Panc1 (cell line): ENCODE measurements around the gene MANEAL. TPM values are rescaled to one million over a fixed set of nuclear protein-coding genes. Genes with fewer than 3 reads are reported as not detected.

ENCODE experiments used
- ATAC-seq: fragments of 200-7000 bp; cut with Tn5 transposase; 2 replicates; pipeline ENCODE4 v1.9.1; 2020; ENCODE audit warnings: mild to moderate bottlenecking, moderate library complexity
- BruUV-seq: library from RNA; stranded (reverse); fragments of 400-500 nt; replicated peaks from 2 replicates; lab custom pipeline; 2021; lab: Mats Ljungman, UMichigan
- CTCF ChIA-PET: fragments of 300-600 bp; sonication (Branson Sonifier 250); formaldehyde crosslinking; loops from one replicate; lab custom pipeline; 2022; ENCODE audit warnings: antibody characterized with exemption; lab: Charles Lee
- POLR2A ChIA-PET: fragments of 300-600 bp; sonication (Branson Sonifier 250); formaldehyde crosslinking; loops from one replicate; lab custom pipeline; 2022; ENCODE audit warnings: antibody characterized with exemption; lab: Charles Lee
- DNase-seq: peaks from one replicate; pipeline ENCODE4 v3.0.0-alpha.2; 2010; ENCODE audit warnings: low read depth, low spot score
- H3K27ac ChIP-seq: 2 replicates; pipeline ENCODE4 v1.5.1; 2011; ENCODE audit warnings: mild to moderate bottlenecking, low read length, inconsistent platforms
- H3K27me3 ChIP-seq: fragments of 200-500 bp; sonication (Bioruptor generic); 2 replicates; pipeline ENCODE4 v1.6.0; 2014; ENCODE audit warnings: low read length, inconsistent platforms; ENCODE audit not compliant: control insufficient read depth, insufficient read depth
- H3K36me3 ChIP-seq: fragments of 200-500 bp; sonication (Bioruptor generic); 2 replicates; pipeline ENCODE4 v1.5.1; 2014; ENCODE audit warnings: inconsistent platforms, mild to moderate bottlenecking, low read length, moderate library complexity; ENCODE audit not compliant: control insufficient read depth, insufficient read depth
- H3K4me1 ChIP-seq: 2 replicates; pipeline ENCODE4 v1.5.1; 2011; ENCODE audit warnings: inconsistent platforms, mild to moderate bottlenecking, low read length, moderate library complexity; ENCODE audit not compliant: control insufficient read depth, insufficient read depth
- H3K4me3 ChIP-seq, 2 experiments: 2 replicates each; pipeline ENCODE4 v1.5.1; 2011 to 2012; ENCODE audit warnings: low read depth in 2 of 2, low read length in 2 of 2, mild to moderate bottlenecking in 2 of 2, inconsistent platforms in 1 of 2, moderate library complexity in 1 of 2
- H3K9me3 ChIP-seq: fragments of 200-500 bp; sonication (Bioruptor generic); 2 replicates; pipeline ENCODE4 v1.5.1; 2014; ENCODE audit warnings: low read depth, mild to moderate bottlenecking, inconsistent platforms, low read length, moderate library complexity; ENCODE audit not compliant: control insufficient read depth, insufficient read depth
- POLR2AphosphoS5 ChIP-seq: IDR thresholded peaks from 2 replicates; pipeline ENCODE4 v1.6.1; 2012; ENCODE audit warnings: mild to moderate bottlenecking, low read depth, low read length, moderate library complexity
- REST ChIP-seq, 2 experiments: IDR thresholded peaks; 2 replicates each; pipeline ENCODE4 v1.6.1; 2011 to 2012; ENCODE audit warnings: low read depth in 2 of 2, control low read depth in 1 of 2, low read length in 1 of 2, mild to moderate bottlenecking in 1 of 2, moderate library complexity in 1 of 2; ENCODE audit not compliant: insufficient read depth in 1 of 2
- SIN3A ChIP-seq: IDR thresholded peaks from 2 replicates; pipeline ENCODE4 v1.6.1; 2012; ENCODE audit warnings: low read depth, mild to moderate bottlenecking, low read length, moderate library complexity, borderline replicate concordance; ENCODE audit not compliant: insufficient read depth
- TCF7L2 ChIP-seq: IDR thresholded peaks from 2 replicates; pipeline ENCODE4 v1.6.1; 2011; ENCODE audit warnings: mild to moderate bottlenecking, low read depth, low read length, inconsistent platforms
- in situ Hi-C: cut with HindIII; loops from 2 replicates; pipeline ENCODE4 v1.10.0; 2016; ENCODE audit warnings: low sequenced_read_pairs, low pct_unique_long_range_greater_than_20kb
- intact Hi-C: fragments of 100-400 bp; cut with micrococcal nuclease; formaldehyde crosslinking; loops from one replicate; pipeline ENCODE4 v1.10.0; 2022; ENCODE audit not compliant: unreplicated experiment
- total RNA-seq: library from RNA; stranded (reverse); gene quantifications from one replicate; pipeline ENCODE4 v1.2.1, GENCODE V29; 2021; ENCODE audit not compliant: unreplicated experiment
- TF ChIP-seq, protein P1 (sequence below): fragments of 450-650 bp; IDR thresholded peaks from 2 replicates; pipeline ENCODE4 v1.5.1; 2017; ENCODE audit warnings: mild to moderate bottlenecking

MANEAL gene
- total RNA-seq, 1 experiment from 2014 or later: 29.7 TPM

- TF ChIP-seq REST (IDR thresholded peaks at IDR 0.05; ENCODE audit: insufficient read depth in 1 of 2, low read depth in 2 of 2, low read length in 1 of 2) (no peak), POLR2AphosphoS5 (no peak), TCF7L2 (no peak), SIN3A (no peak)
- TF ChIP-seq, protein P1, sequence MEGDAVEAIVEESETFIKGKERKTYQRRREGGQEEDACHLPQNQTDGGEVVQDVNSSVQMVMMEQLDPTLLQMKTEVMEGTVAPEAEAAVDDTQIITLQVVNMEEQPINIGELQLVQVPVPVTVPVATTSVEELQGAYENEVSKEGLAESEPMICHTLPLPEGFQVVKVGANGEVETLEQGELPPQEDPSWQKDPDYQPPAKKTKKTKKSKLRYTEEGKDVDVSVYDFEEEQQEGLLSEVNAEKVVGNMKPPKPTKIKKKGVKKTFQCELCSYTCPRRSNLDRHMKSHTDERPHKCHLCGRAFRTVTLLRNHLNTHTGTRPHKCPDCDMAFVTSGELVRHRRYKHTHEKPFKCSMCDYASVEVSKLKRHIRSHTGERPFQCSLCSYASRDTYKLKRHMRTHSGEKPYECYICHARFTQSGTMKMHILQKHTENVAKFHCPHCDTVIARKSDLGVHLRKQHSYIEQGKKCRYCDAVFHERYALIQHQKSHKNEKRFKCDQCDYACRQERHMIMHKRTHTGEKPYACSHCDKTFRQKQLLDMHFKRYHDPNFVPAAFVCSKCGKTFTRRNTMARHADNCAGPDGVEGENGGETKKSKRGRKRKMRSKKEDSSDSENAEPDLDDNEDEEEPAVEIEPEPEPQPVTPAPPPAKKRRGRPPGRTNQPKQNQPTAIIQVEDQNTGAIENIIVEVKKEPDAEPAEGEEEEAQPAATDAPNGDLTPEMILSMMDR: no peak
- no peaks in the 10 kb centered on the region for H3K9me3 ChIP-seq
- ATAC-seq (no peak), DNase-seq (no peak)
- ChIA-PET CTCF (no interaction called here), POLR2A (no interaction called here)
- BruUV-seq: no TSS peak
- intact Hi-C loops: no loop called here
- no peak overlapping the region for H3K27ac ChIP-seq
- no peaks in the 10 kb centered on the region; the same call in 1 of the 2 replicates for H3K36me3 ChIP-seq
- in situ Hi-C loops: no loop called here
- no peak overlapping the region for H3K4me3 ChIP-seq
- no peaks in the 10 kb centered on the region for H3K4me1 ChIP-seq
- no peaks in the 10 kb centered on the region for H3K27me3 ChIP-seq
Observed at GRCh38 chr1:37844536-37844935, 50.9 kb downstream of the MANEAL start.

DNA sequence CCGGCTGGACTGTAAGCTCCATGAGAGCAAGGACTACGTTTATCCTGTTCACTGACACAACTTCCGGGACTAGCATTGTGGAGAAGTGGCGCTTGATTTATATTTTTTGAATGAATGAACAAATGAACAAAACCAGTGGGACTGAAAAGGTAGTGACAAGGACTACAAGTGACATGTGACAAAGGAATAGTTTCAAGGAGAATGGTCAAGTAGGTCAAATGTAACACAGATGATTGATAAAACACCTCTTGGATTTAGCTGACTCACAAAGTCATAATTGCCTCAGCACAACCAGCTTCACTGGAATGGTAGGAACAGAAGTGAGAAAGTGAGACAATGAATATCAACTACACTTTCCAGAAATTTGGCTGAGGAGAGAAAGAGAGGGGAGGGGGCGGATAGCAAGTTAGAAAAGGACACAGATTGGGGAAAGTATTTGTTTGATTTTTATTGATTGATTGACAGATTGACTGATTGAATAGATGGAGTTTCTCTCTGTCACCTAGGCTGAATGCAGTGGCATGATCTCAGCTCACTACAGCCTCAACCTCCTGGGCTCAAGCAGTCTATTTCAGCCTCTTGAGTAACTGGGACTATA, 51.5 kb downstream of the MANEAL start:
- no TSS peak for BruUV-seq
- ATAC-seq: no peak
- in situ Hi-C loops: no loop called here
- Histone ChIP-seq H3K27me3 (no peaks in the 10 kb centered on the region), H3K4me1 (no peaks in the 10 kb centered on the region), H3K36me3 (no peaks in the 10 kb centered on the region; the same call in 1 of the 2 replicates), H3K4me3 (no peak overlapping the region), H3K27ac (no peak overlapping the region), H3K9me3 (no peaks in the 10 kb centered on the region)
- CTCF ChIA-PET: no interaction called here
- DNase-seq: no peak
- POLR2A ChIA-PET: no interaction called here
- TF ChIP-seq REST (IDR thresholded peaks at IDR 0.05; ENCODE audit: insufficient read depth in 1 of 2, low read depth in 2 of 2, low read length in 1 of 2) (no peak), TCF7L2 (no peak), SIN3A (no peak), POLR2AphosphoS5 (no peak)
- TF ChIP-seq, protein P1: no peak
- intact Hi-C loops: no loop called here
